Neural cell (in vitro differentiated cells): Measurements from ENCODE around the gene SLX4. TPM values are rescaled to one million over a fixed set of nuclear protein-coding genes. Genes with fewer than 3 reads are reported as not detected.

Experiments used
- H2AFZ ChIP-seq: fragments of 200-600, 300-800 bp; sonication (generic), shearing (Covaris generic); 2 replicates; pipeline ENCODE4 v1.6.0; 2014; ENCODE audit warnings: low read depth, mild to moderate bottlenecking, antibody characterized with exemption, low read length, moderate library complexity
- H3F3A ChIP-seq: fragments of 200-600 bp; shearing (Covaris generic); 2 replicates; pipeline ENCODE4 v1.6.1; 2016; ENCODE audit warnings: mild to moderate bottlenecking, moderate library complexity, mixed read lengths, antibody characterized with exemption, low read length; ENCODE audit not compliant: insufficient read depth, poor library complexity, severe bottlenecking
- H3K27ac ChIP-seq: fragments of 200-600, 300-800 bp; sonication (generic), shearing (Covaris generic); 2 replicates; pipeline ENCODE4 v1.5.1; 2014; ENCODE audit warnings: mild to moderate bottlenecking, low read length, moderate library complexity
- H3K27me3 ChIP-seq: fragments of 300-800, 200-600 bp; sonication (generic), shearing (Covaris generic); 2 replicates; pipeline ENCODE4 v1.6.0; 2014; ENCODE audit warnings: mild to moderate bottlenecking, low read depth, low read length, moderate library complexity; ENCODE audit not compliant: insufficient read depth
- H3K36me3 ChIP-seq: fragments of 300-800, 200-600 bp; sonication (generic), shearing (Covaris generic); 2 replicates; pipeline ENCODE4 v1.5.1; 2014; ENCODE audit warnings: mild to moderate bottlenecking, antibody characterized with exemption, low read length, moderate library complexity; ENCODE audit not compliant: insufficient read depth
- H3K4me2 ChIP-seq: fragments of 300-800, 200-600 bp; sonication (generic), shearing (Covaris generic); 2 replicates; pipeline ENCODE4 v1.6.0; 2014; ENCODE audit warnings: mild to moderate bottlenecking, low read length
- H3K4me3 ChIP-seq: fragments of 300-800, 200-600 bp; sonication (generic), shearing (Covaris generic); 2 replicates; pipeline ENCODE4 v1.5.1; 2014; ENCODE audit warnings: mild to moderate bottlenecking, low read length, moderate library complexity
- H3K79me2 ChIP-seq: fragments of 200-600 bp; shearing (Covaris generic); replicated peaks from 2 replicates; pipeline ENCODE4 v1.6.0; 2014; ENCODE audit warnings: mild to moderate bottlenecking, low read length, moderate library complexity; ENCODE audit not compliant: insufficient read depth
- H3K9ac ChIP-seq: fragments of 300-800, 200-600 bp; sonication (generic), shearing (Covaris generic); 2 replicates; pipeline ENCODE4 v1.6.1; 2016; ENCODE audit warnings: mild to moderate bottlenecking, low read length, mixed read lengths
- H3K9me2 ChIP-seq: fragments of 200-600 bp; shearing (Covaris generic); 2 replicates; pipeline ENCODE4 v1.6.1; 2016; ENCODE audit warnings: mild to moderate bottlenecking, low read length, mixed read lengths; ENCODE audit not compliant: insufficient read depth
- H3K9me3 ChIP-seq: fragments of 200-600, 300-800 bp; sonication (generic), shearing (Covaris generic); 2 replicates; pipeline ENCODE4 v1.6.1; 2016; ENCODE audit warnings: mild to moderate bottlenecking, mixed run types, low read length, moderate library complexity, mixed read lengths
- H4K20me1 ChIP-seq: fragments of 200-600 bp; shearing (Covaris generic); 2 replicates; pipeline ENCODE4 v1.6.1; 2016; ENCODE audit warnings: mild to moderate bottlenecking, mixed run types; ENCODE audit not compliant: insufficient read depth
- EP300 ChIP-seq: fragments of 450-650 bp; conservative IDR thresholded peaks from 2 replicates; pipeline ENCODE4 v1.6.1; 2014; ENCODE audit warnings: antibody characterized with exemption, mild to moderate bottlenecking, moderate library complexity; ENCODE audit not compliant: poor library complexity, severe bottlenecking
- EZH2 ChIP-seq: fragments of 200-600, 300-800 bp; shearing (Covaris generic), sonication (generic); IDR thresholded peaks from 2 replicates; pipeline ENCODE4 v1.6.1; 2014; ENCODE audit warnings: antibody characterized with exemption, low read length, borderline replicate concordance, mild to moderate bottlenecking; ENCODE audit not compliant: insufficient read depth, poor library complexity, severe bottlenecking
- POLR2AphosphoS5 ChIP-seq: IDR thresholded peaks from 2 replicates; pipeline ENCODE4 v1.6.1; 2012
- RAD21 ChIP-seq: fragments of 450-650 bp; conservative IDR thresholded peaks from 2 replicates; pipeline ENCODE4 v1.6.1; 2014; ENCODE audit warnings: antibody characterized with exemption, mild to moderate bottlenecking, moderate library complexity
- REST ChIP-seq: IDR thresholded peaks from 2 replicates; pipeline ENCODE4 v1.6.1; 2012; ENCODE audit warnings: borderline replicate concordance
- SMC3 ChIP-seq: fragments of 450-650 bp; conservative IDR thresholded peaks from 2 replicates; pipeline ENCODE4 v1.6.1; 2014; ENCODE audit warnings: antibody characterized with exemption, mild to moderate bottlenecking, moderate library complexity; ENCODE audit not compliant: poor library complexity
- polyA plus RNA-seq: library from polyadenylated mRNA; depleted of rRNA; stranded (reverse); fragments of >200 nt; gene quantifications from 2 replicates; pipeline ENCODE4 v1.2.3, GENCODE V29; 2014
- TF ChIP-seq, protein P1 (sequence below): fragments of 450-650 bp; IDR thresholded peaks from 2 replicates; pipeline ENCODE4 v1.5.1; 2014; ENCODE audit warnings: antibody characterized with exemption, mild to moderate bottlenecking, moderate library complexity; ENCODE audit not compliant: poor library complexity, severe bottlenecking

Gene SLX4
- polyA plus RNA-seq, 1 donor from 2014 or later, result 2.9 TPM

- Histone ChIP-seq H3K79me2 (no peaks in the 10 kb centered on the region), H2AFZ (no peak overlapping the region), H3K27ac (no peak overlapping the region), H3K9ac (no peak overlapping the region), H3K4me3 (no peak overlapping the region), H3K27me3 (no peaks in the 10 kb centered on the region), H3K4me2 (no peak overlapping the region), H3K9me3 (no peaks in the 10 kb centered on the region), H3K36me3 (no peaks in the 10 kb centered on the region), H3K9me2 (no peaks in the 10 kb centered on the region), H3F3A (no peaks in the 10 kb centered on the region), H4K20me1 (no peaks in the 10 kb centered on the region)
- no peak for TF ChIP-seq RAD21
Observed at GRCh38 chr16:3592559-3592958, 18.8 kb downstream of the SLX4 start.

DNA sequence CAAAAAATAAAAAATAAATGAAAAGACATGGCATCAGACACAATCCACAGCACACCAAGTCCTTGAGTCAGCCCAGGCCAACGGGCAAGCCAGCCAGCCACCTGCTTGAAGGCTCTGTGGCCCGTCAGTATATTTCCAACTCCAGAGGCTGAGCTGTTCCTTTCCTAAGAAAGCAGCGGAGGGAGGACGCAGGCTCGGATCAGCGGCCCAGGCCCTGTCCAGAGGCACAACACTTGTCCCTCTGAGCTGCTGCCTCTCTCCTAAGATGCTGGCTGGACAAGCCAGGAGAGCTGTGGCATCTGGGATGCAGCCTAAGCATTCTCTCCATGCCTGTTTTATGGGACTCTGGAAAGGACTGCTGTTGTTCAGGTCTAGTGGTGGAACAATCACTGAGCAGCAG lies 19.4 kb downstream of the SLX4 start:
- Histone ChIP-seq H3K36me3 (no peaks in the 10 kb centered on the region), H4K20me1 (no peaks in the 10 kb centered on the region), H3K27ac (no peak overlapping the region), H3K4me2 (no peak overlapping the region), H3K27me3 (no peaks in the 10 kb centered on the region), H3K9ac (no peak overlapping the region), H3K9me2 (no peaks in the 10 kb centered on the region), H2AFZ (no peak overlapping the region), H3K79me2 (no peaks in the 10 kb centered on the region), H3F3A (no peaks in the 10 kb centered on the region), H3K9me3 (no peaks in the 10 kb centered on the region), H3K4me3 (no peak overlapping the region)
- no peak for TF ChIP-seq EP300

GRCh38 chr16:3591436-3591803 lies 20.0 kb downstream of the SLX4 start:
- no peak overlapping the region for H2AFZ ChIP-seq
- H3K4me3 ChIP-seq, result no peak overlapping the region
- no peaks in the 10 kb centered on the region for H3K9me3 ChIP-seq
- no peak overlapping the region for H3K4me2 ChIP-seq
- no peak overlapping the region for H3K27ac ChIP-seq
- H3K27me3 ChIP-seq, result no peaks in the 10 kb centered on the region
- no peaks in the 10 kb centered on the region for H3K9me2 ChIP-seq
- TF ChIP-seq, protein P1, sequence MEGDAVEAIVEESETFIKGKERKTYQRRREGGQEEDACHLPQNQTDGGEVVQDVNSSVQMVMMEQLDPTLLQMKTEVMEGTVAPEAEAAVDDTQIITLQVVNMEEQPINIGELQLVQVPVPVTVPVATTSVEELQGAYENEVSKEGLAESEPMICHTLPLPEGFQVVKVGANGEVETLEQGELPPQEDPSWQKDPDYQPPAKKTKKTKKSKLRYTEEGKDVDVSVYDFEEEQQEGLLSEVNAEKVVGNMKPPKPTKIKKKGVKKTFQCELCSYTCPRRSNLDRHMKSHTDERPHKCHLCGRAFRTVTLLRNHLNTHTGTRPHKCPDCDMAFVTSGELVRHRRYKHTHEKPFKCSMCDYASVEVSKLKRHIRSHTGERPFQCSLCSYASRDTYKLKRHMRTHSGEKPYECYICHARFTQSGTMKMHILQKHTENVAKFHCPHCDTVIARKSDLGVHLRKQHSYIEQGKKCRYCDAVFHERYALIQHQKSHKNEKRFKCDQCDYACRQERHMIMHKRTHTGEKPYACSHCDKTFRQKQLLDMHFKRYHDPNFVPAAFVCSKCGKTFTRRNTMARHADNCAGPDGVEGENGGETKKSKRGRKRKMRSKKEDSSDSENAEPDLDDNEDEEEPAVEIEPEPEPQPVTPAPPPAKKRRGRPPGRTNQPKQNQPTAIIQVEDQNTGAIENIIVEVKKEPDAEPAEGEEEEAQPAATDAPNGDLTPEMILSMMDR, result no peak
- TF ChIP-seq EZH2 (no peak), REST (no peak), EP300 (no peak), RAD21 (no peak), POLR2AphosphoS5 (no peak), SMC3 (no peak)
- H3K9ac ChIP-seq, result no peak overlapping the region
- H3K79me2 ChIP-seq, result no peaks in the 10 kb centered on the region
- no peaks in the 10 kb centered on the region for H4K20me1 ChIP-seq
- no peaks in the 10 kb centered on the region for H3K36me3 ChIP-seq
- no peaks in the 10 kb centered on the region for H3F3A ChIP-seq
